ENCODE data around the gene ECE2. TPM values are rescaled to one million over a fixed set of nuclear protein-coding genes. Genes with fewer than 3 reads are reported as not detected.

Gene ECE2
- total RNA-seq, 1 experiment from 2014 or later = not detected

GRCh38 chr3:184239221-184239620, 36.6 kb upstream of the ECE2 start:
- Histone ChIP-seq H3K4me1 (ENCODE audit: insufficient read depth, low read length) (peaks cover 4% of the 10 kb centered on the region), H3K9me2 (replicated peaks; ENCODE audit: low read length) (no peaks in the 10 kb centered on the region), H3K27ac (ENCODE audit: low read length) (no peak overlapping the region), H3K36me3 (ENCODE audit: low read depth, low read length) (peaks cover 18% of the 10 kb centered on the region), H3K9me3 (ENCODE audit: low read length) (no peaks in the 10 kb centered on the region), H3K9ac (ENCODE audit: low read length) (no peak overlapping the region), H3K4me3 (ENCODE audit: low read length) (no peak overlapping the region), H2AFZ (ENCODE audit: low read length) (no peak overlapping the region), H3K27me3 (ENCODE audit: low read length) (no peaks in the 10 kb centered on the region), H3K79me2 (ENCODE audit: low read length) (no peaks in the 10 kb centered on the region), H3F3A (ENCODE audit: low read length, unreplicated experiment) (no peaks in the 10 kb centered on the region), H3K4me2 (ENCODE audit: low read length) (no peak overlapping the region), H4K20me1 (ENCODE audit: low read length) (no peaks in the 10 kb centered on the region)
- ChIA-PET POLR2A (ENCODE audit: unreplicated experiment) (no interaction called here), CTCF (no interaction called here)
- TF ChIP-seq EZH2phosphoT487 (IDR thresholded peaks at IDR 0.05; ENCODE audit: borderline replicate concordance, low read length) (no peak), CTCF (conservative IDR thresholded peaks at IDR 0.05; ENCODE audit: low read depth, low read length) (no peak), EZH2 (IDR thresholded peaks at IDR 0.05; ENCODE audit: low read length, unreplicated experiment) (no peak)
- ATAC-seq = no peak
- DNase-seq = no peak
- no TSS peak for BruUV-seq (replicated peaks)
- intact Hi-C loops (cut with micrococcal nuclease) = no loop called here

GRCh38 chr3:184239708-184240107, 36.1 kb upstream of the ECE2 start:
- POLR2A ChIA-PET (ENCODE audit: unreplicated experiment) = no interaction called here
- no peaks in the 10 kb centered on the region for H3K9me2 ChIP-seq (replicated peaks; ENCODE audit: low read length)
- BruUV-seq (replicated peaks) = TSS peak; percentile 23

More at GRCh38 chr3:184239708-184240107, 36.1 kb upstream of the ECE2 start:
- no peak for TF ChIP-seq EZH2 (IDR thresholded peaks at IDR 0.05; ENCODE audit: low read length, unreplicated experiment)
- no peak for TF ChIP-seq CTCF (conservative IDR thresholded peaks at IDR 0.05; ENCODE audit: low read depth, low read length)
- no peak for TF ChIP-seq EZH2phosphoT487 (IDR thresholded peaks at IDR 0.05; ENCODE audit: borderline replicate concordance, low read length)
- no peak for ATAC-seq
- H3K4me1 ChIP-seq (ENCODE audit: insufficient read depth, low read length) = no peaks in the 10 kb centered on the region
- no peak overlapping the region for H3K4me3 ChIP-seq (ENCODE audit: low read length)
- H4K20me1 ChIP-seq (ENCODE audit: low read length) = no peaks in the 10 kb centered on the region
- peaks cover 19% of the 10 kb centered on the region for H3K36me3 ChIP-seq (ENCODE audit: low read depth, low read length)
- no peaks in the 10 kb centered on the region for H3K79me2 ChIP-seq (ENCODE audit: low read length)
- DNase-seq = no peak
- H3F3A ChIP-seq (ENCODE audit: low read length, unreplicated experiment) = no peaks in the 10 kb centered on the region
- no peak overlapping the region for H3K4me2 ChIP-seq (ENCODE audit: low read length)
- no peaks in the 10 kb centered on the region for H3K27me3 ChIP-seq (ENCODE audit: low read length)
- H3K9ac ChIP-seq (ENCODE audit: low read length) = no peak overlapping the region
- no peaks in the 10 kb centered on the region for H3K9me3 ChIP-seq (ENCODE audit: low read length)
- no peak overlapping the region for H3K27ac ChIP-seq (ENCODE audit: low read length)
- H2AFZ ChIP-seq (ENCODE audit: low read length) = no peak overlapping the region
- intact Hi-C loops (cut with micrococcal nuclease) = no loop called here
- CTCF ChIA-PET = no interaction called here
